Stimulated activated CD8-positive, alpha-beta memory T cell treated with anti-CD3 and anti-CD28 coated beads, Interleukin-15, amount 100 ng/mL, for 4 hours (primary cell): Measurements from ENCODE around the gene COPRS.

Experiments
- DNase-seq, 2 donors: peaks; one replicate each; pipeline ENCODE4 v3.0.0-alpha.2; 2020; ENCODE audit warnings: low read depth in 2 of 2

Gene COPRS, protein sequence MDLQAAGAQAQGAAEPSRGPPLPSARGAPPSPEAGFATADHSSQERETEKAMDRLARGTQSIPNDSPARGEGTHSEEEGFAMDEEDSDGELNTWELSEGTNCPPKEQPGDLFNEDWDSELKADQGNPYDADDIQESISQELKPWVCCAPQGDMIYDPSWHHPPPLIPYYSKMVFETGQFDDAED

DNA sequence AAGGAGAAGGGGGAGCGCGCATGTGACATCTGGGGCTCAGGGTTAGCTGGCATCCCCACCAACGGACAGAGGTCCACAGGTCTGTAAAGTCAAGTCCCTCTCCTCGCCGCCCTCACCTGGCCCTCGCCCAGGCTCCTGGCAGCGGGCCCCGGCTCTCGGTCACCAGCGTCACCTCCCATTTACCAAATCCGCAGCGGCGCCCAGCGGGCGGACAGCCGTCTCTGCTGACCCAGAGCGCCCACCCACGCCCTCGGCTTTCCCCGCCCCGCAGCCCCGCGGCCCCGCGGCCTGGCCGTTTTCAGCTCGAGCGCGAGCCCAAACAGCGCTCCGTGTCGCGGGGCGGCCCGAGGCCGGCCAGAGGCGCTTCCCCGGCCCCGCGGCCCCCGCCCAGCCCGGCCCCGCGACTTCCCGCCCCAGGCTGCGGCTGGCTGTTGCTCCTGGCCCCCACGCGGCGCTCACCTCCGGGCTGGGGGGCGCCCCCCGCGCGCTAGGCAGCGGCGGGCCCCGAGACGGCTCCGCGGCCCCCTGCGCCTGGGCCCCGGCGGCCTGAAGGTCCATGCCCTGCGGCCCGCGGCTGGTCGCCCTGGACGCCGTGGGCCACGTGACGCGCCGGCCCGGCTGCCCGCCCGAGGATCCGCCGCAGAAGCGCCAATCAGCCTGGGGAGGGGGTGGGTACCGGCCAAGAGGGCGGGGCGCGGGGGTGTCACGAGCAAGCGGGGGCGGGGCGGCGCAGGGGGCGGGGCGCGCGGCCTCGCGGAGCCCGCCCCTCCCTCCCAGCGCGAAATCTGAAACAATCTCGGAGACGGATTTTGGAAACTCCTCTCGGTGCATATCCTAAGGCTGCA lies at the start of gene COPRS:
Gene COPRS (minus strand): TSS at position 603 of the 845 bp plus-strand sequence. CDS start 45 bp downstream, at position 558.
- DNase-seq = peak; percentile 47 to 67

GRCh38 chr17:31908386-31908785 lies 49.3 kb upstream of the COPRS start:
- DNase-seq = no peak

DNA sequence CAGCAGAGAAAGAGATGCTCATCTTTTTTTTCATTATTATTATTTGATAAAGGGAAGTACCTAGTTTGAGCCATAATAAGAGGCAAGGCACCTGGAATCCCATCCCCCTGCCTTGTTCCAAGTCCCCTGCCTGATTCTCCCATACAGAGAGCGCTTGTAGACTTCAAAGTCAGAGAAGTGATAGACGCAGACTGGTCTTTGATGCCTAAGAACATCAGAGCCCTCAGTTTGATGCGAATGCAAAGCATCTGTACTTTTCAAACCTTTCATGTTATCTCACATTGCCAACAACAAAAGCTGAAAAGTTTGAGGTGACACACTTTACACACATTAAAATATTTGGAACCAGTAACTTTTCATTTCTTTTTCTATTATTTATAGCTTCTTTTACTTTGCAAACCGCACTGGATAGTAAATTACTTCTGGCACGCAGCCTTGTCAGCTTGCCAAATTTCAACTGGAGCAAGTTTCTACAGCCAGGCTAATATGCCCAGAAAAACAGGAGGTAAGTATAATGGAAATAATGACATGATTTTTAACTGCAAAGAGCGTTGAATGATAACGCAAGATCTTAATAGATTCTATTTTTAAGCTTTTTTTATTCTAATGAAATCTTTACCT lies 48.4 kb upstream of the COPRS start:
- DNase-seq = no peak

GRCh38 chr17:31903401-31903800 lies 44.4 kb upstream of the COPRS start:
- no peak for DNase-seq

DNA sequence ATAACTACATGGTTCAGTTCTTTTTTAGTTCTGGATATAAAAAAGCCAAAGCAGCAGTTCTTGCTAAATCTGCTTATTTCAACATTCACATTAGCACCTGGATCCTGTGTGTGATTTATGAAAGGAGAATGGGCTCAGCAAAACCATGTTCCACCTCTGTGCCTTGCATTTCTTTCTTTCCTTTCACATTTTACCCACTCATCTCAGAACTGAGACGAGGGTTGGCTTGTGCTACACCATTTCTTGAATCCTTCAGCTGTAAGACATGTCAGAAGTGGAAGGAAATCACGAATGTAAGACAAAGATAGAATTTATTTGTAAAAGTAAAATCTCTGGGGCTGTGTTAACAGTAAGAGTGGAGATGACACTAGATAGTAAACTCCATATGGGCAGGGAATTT lies 43.6 kb upstream of the COPRS start:
- no peak for DNase-seq

GRCh38 chr17:31900877-31901276 lies 41.8 kb upstream of the COPRS start:
- no peak for DNase-seq

DNA sequence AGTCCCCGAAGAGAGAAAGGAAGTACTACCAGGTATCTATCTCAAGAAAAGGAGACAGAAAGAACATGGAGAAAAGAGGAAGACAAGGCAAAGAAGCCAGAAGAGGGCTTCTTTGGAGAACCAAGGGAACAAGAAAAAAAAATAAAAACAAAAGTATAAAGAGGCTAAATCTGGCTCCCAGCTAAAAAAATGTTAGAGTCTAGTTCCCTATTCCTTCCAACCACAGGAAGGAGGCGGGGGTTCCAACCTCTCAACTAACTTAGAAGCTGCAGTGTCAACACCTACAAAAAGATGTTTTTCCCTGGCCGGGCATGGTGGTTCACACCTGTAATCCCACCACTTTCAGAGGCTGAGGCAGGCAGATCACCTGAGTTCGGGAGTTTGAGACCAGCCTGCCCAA lies 29.1 kb upstream of the COPRS start:
- no peak for DNase-seq

- DNase-seq = no peak
These were observed 23.5 kb upstream of the COPRS start for GRCh38 chr17:31882571-31882970.

GRCh38 chr17:31880311-31880710 lies 21.3 kb upstream of the COPRS start:
- DNase-seq = no peak

GRCh38 chr17:31878703-31879073 lies 19.6 kb upstream of the COPRS start:
- no peak for DNase-seq

GRCh38 chr17:31877911-31878702 lies 19.1 kb upstream of the COPRS start:
- no peak for DNase-seq

- DNase-seq = no peak
These were observed 18.3 kb upstream of the COPRS start for GRCh38 chr17:31877341-31877740.

DNA sequence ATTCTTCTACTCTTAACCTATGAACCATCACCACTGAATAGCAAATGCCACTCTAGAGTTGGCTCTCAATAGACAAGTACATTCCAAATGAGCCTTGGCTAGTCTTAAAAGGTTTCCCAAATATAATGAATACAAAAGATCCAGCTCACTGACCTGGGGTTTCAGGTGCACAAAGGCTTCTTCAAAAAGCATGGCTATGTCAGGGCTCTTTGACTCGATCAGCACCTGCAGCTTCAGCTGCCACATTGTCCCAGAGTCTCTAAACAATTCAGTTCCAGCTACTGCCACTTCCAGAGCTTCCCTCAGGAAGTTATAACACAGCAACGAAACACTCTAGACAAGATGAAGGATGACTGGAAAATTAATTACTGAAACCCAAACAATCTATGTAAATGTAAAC lies 16.0 kb upstream of the COPRS start:
- DNase-seq = no peak

GRCh38 chr17:31869797-31870568 lies 10.9 kb upstream of the COPRS start:
- DNase-seq = no peak

DNA sequence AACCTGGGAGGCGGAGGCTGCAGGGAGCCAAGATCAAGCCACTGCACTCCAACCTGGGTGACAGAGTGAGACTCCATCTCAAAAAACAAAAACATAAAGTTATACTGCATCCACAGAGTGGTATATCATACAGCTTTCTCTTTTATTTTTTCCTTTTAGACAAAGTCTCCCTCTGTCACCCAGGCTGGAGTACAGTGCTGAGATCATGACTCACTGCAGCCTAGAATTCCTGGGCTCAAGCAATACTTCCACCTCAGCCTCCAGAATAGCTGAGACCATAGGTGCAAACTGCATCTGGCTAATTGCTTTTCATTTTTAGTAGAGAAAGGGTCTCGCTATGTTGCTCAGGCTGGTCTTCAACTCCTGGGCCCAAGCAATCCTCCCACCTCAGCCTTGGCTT lies 10.0 kb upstream of the COPRS start:
- DNase-seq = no peak

- DNase-seq = no peak
These were observed 504 bp upstream of the COPRS start for GRCh38 chr17:31859487-31860008.

DNA sequence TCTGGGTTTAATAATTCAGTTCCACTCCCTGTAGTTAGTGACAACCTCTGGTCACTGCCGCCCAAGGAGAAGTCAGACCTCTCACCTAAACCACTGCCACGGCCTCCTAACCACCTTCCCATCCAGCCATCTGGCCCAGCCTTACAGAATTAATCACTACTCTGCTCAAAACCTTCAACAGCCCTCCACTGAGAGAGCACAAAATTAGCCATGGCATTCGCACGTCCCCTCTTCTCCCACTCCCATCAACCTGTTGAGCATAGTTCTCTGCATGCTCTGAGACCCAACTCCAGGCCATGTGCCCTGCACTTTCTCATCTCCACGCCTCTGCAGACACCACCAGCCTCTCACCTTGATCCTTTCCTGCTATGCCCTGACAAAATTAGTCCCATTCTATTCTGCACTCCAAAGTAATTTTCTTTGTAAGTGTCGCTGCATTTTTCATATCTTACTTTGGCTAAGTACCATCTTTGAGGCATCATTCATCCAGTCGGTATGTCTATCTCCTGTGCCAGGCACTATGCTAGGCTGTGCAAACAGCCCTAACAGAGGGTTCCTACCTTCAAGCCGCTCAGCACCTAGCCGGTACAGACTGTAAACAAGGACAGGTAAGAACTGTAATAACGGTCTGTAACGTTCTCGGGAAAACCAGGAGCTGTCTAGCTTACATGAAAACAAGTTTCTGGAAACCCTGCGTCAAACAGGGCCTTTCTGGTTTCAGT lies 963 bp downstream of the COPRS start:
- DNase-seq = no peak

GRCh38 chr17:31856750-31857149 lies 2.3 kb downstream of the COPRS start:
- DNase-seq = no peak

DNA sequence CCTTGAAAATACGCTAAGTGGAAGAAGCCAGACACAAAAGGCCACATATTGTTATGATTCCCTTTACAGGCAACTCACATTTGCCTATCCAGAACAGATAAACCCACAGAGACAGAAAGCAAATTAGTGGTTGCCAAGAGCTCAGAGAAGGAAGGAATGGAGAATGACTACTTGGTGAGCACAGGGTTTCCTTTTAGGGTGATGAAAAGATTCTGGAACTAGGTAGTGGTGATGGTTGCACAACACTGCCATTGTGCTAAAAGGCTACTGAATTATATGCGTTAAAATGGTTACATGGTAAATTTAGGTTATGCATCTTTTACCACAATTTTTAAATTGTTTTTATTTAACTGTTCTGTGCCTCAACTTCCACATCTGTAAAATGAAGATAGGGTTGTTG lies 4.4 kb downstream of the COPRS start:
- no peak for DNase-seq

DNA sequence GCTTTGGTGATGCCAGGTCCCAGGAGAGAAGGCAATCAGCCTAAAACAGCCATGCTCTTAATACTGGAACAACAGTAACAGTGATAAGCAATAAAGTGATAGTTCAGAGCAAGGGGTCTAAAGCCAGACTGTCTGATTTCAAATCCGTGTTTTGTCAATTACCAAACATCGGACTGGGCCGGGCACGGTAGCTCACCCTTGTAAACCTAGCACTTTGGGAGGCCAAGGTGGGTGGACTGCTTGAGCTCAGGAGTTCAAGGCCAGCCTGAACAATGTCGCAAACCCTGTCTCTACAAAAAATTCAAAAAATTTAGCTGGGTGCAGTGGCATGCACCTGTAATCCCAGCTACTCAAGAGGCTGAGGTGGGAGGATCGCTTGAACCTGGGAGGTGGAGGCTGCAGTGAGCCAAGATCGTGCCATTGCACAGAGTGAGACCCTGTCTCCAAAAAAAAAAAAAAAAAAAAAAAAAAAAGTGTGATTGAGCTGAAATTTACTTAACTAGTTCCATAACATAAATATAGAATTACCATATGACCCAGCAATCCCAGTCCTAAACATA lies 5.1 kb downstream of the COPRS start:
- DNase-seq = no peak
